Mucosa of rectum (tissue), 2 donors: Measurements from ENCODE around the gene SLC44A1.

Experiments
- H3K27ac ChIP-seq, 2 donors: one replicate each; pipeline ENCODE4 v1.7.0; 2013; ENCODE audit warnings: inconsistent platforms in 2 of 2, low read depth in 2 of 2, low read length in 2 of 2
- H3K27me3 ChIP-seq, 2 donors: one replicate each; pipeline ENCODE4 v1.7.0; 2013; ENCODE audit warnings: low read length in 2 of 2; ENCODE audit not compliant: control insufficient read depth in 2 of 2, insufficient read depth in 2 of 2
- H3K36me3 ChIP-seq, 2 donors: one replicate each; pipeline ENCODE4 v1.7.0; 2013; ENCODE audit warnings: low read length in 2 of 2; ENCODE audit not compliant: control insufficient read depth in 2 of 2, insufficient read depth in 2 of 2
- H3K4me1 ChIP-seq, 2 donors: one replicate each; pipeline ENCODE4 v1.7.0; 2013; ENCODE audit warnings: low read length in 2 of 2, mild to moderate bottlenecking in 1 of 2; ENCODE audit not compliant: control insufficient read depth in 2 of 2, insufficient read depth in 2 of 2
- H3K4me3 ChIP-seq, 2 donors: one replicate each; pipeline ENCODE4 v1.7.0; 2013; ENCODE audit warnings: low read length in 2 of 2
- H3K9ac ChIP-seq, 2 donors: one replicate each; pipeline ENCODE4 v1.7.0; 2013; ENCODE audit warnings: low read length in 2 of 2, low read depth in 1 of 2, mild to moderate bottlenecking in 1 of 2
- H3K9me3 ChIP-seq, 2 donors: one replicate each; pipeline ENCODE4 v1.7.0; 2013; ENCODE audit warnings: low read length in 2 of 2; ENCODE audit not compliant: control insufficient read depth in 2 of 2
- donor health status: healthy.
- donor health status: Normal muscosa, but diverticular disease.

SLC44A1 gene

DNA sequence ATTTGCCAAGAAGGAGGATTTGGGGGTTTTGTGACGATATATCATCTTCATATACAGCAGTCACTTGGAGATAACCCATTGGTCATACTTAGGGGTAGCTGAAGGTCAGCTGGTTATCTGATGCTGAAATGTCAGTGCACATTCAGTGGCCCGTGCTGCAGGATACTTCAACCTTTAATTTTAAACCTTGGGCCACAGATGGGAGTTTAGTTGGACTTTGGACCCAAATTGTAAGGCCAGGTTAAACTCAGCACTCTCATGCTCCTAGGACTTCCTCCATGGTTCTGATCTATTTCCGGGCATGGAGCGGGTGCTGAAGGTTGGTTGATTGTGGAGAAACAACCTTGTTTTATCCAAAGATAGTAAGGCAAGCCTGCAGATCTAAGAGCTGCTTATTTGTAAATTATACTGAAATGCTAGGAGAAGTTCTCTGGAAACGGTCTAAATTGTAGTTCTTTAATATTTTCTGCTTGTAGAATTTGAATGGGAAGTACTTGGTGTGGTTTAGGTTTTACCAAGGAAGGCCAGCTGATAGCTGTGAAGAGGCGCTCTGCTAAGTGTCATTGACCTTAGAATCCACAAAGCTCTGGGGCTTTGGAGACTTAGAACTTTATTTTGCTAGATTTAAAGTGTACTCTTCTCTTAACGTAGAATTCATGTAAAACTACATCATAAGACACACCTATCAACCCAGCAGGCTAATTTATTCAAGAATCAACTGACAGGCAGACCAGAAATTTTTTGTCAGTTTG, 38.6 kb downstream of the SLC44A1 start:
- Histone ChIP-seq H3K4me1 (peaks cover 10 to 22% of the 10 kb centered on the region in 2 donors), H3K9ac (no peak overlapping the region), H3K27me3 (no peaks in the 10 kb centered on the region), H3K27ac (peak overlapping the region; percentile 57 to 62), H3K4me3 (no peak overlapping the region), H3K9me3 (no peaks in the 10 kb centered on the region), H3K36me3 (no peaks in the 10 kb centered on the region)

DNA sequence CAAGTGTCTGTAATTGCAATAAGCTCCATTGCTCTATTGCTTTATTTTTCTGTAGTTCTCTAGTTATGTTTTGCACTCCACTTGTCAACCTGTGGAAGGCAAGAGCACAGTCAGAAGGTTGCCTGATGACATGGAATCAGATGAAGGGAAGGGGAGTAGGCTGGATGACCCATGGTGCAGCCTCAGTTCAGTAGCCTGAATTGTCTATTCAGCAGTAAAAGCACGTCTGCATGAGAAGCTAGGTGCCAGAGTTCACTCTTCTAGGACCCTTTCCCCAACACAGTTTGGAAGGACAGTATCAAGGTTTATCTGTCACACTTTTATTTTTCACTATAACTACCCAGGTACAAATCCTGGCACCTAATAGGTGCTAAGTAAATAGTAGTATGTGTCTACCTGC, 39.3 kb downstream of the SLC44A1 start:
- Histone ChIP-seq H3K4me1 (peaks cover 10 to 22% of the 10 kb centered on the region in 2 donors), H3K36me3 (no peaks in the 10 kb centered on the region), H3K9me3 (no peaks in the 10 kb centered on the region), H3K27me3 (no peaks in the 10 kb centered on the region), H3K4me3 (no peak overlapping the region), H3K27ac (no peak overlapping the region), H3K9ac (no peak overlapping the region)

DNA sequence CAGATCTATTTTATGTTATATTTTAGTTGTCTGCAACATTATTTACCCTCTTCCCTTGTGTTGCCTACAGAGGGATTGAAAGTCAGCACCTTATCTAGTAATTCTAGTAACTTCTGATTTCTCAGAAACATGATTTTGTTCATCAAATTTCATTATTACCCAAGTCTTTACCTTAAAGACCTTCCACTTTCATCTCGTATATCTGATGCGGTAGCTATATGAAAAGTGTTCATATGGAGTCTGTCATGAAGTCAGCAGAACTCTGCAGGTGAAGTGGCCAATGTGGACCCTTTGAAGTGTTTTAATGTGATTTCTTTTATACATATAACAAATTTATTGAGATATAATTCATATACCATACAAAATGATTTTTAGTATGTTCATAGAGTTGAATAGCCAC, 40.0 kb downstream of the SLC44A1 start:
- Histone ChIP-seq H3K9me3 (no peaks in the 10 kb centered on the region), H3K4me3 (no peak overlapping the region), H3K9ac (no peak overlapping the region), H3K4me1 (peaks cover 10 to 22% of the 10 kb centered on the region in 2 donors), H3K27ac (no peak overlapping the region), H3K27me3 (no peaks in the 10 kb centered on the region), H3K36me3 (no peaks in the 10 kb centered on the region)

DNA sequence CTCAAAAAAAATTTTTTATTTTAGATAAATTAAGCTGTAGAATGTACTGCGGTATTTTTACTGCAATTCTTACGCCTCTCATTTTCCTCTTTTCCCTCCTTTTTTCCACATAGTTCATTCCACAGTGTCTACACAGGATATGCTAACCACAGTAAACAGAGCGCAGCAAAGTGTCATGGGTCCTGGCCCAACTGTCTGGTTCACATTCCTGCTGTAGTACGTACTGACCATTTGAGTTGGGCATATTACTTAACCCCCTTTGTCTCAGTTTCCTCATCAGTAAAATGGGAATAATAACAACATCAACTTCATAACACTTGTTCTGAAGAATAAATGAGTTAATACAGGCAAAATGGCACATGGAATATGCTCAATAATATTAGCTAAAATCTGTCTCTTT, 41.6 kb downstream of the SLC44A1 start:
- H3K27ac ChIP-seq, result no peak overlapping the region
- no peaks in the 10 kb centered on the region for H3K36me3 ChIP-seq
- peaks cover 10 to 22% of the 10 kb centered on the region in 2 donors for H3K4me1 ChIP-seq
- no peak overlapping the region for H3K4me3 ChIP-seq
- H3K27me3 ChIP-seq, result no peaks in the 10 kb centered on the region
- H3K9me3 ChIP-seq, result no peaks in the 10 kb centered on the region
- H3K9ac ChIP-seq, result no peak overlapping the region

DNA sequence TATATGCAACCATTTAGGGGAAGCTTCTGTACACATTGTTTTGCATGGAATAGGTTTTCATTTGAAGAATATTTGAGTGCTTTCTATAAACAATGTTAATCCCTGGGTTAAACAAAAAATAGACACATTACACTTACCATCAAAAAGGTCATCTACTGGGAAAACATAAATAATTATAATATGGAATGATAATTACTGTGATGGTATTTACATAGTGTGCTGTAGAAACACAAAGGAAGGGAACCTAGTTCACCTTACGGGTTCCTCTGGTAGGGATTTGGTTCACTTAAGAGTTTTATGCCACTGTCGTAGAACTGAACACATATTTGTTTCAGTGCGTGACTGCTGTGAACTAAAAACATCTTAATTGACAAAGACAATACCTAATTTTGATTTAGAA, 44.9 kb downstream of the SLC44A1 start:
- Histone ChIP-seq H3K4me3 (no peak overlapping the region), H3K9ac (no peak overlapping the region), H3K27ac (no peak overlapping the region), H3K9me3 (no peaks in the 10 kb centered on the region), H3K27me3 (no peaks in the 10 kb centered on the region), H3K4me1 (peaks cover 0 to 15% of the 10 kb centered on the region in 2 donors), H3K36me3 (no peaks in the 10 kb centered on the region)

DNA sequence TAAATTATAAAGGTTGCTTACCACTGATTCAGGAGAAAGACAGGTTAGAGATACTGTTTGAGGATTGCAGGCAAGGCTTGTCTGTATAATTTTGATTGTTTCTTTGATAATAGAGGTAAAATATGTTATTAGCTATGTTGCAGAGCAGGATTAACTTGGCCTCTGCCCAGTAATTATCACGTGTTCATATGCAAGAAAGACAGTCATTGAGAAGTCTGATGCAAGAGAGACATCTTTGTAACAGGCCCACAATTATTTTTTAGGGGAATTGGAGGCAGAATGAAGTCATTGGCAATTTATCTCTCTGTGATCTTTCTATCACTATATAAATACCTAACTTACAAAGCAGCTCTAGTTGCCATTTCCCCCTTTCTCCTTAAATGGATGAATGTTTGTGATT, 46.0 kb downstream of the SLC44A1 start:
- Histone ChIP-seq H3K4me3 (no peak overlapping the region), H3K4me1 (peaks cover 0 to 15% of the 10 kb centered on the region in 2 donors), H3K9ac (no peak overlapping the region), H3K27me3 (no peaks in the 10 kb centered on the region), H3K9me3 (no peaks in the 10 kb centered on the region), H3K27ac (no peak overlapping the region), H3K36me3 (no peaks in the 10 kb centered on the region)

DNA sequence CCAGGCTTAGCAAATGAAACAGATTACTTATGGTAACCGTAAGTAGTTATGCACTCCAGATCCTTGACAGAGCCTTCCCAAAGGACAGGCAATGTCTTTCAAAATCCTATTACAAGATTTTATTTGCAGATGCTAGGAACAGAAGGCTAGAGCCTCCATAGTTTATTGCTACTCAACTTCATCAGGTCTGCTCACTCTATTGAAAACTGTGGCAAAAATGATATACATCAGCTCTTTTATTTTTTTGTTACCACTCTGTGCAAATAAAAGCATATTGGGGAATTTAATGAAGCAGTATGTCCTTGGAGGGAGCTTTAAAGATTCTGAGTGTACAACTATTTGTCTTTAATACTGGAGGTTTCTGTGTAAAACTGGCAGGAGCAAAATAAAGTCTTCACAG, 46.5 kb downstream of the SLC44A1 start:
- H3K9ac ChIP-seq, result no peak overlapping the region
- peaks cover 0 to 14% of the 10 kb centered on the region in 2 donors for H3K4me1 ChIP-seq
- no peaks in the 10 kb centered on the region for H3K36me3 ChIP-seq
- H3K9me3 ChIP-seq, result no peaks in the 10 kb centered on the region
- no peak overlapping the region for H3K27ac ChIP-seq
- no peaks in the 10 kb centered on the region for H3K27me3 ChIP-seq
- no peak overlapping the region for H3K4me3 ChIP-seq

DNA sequence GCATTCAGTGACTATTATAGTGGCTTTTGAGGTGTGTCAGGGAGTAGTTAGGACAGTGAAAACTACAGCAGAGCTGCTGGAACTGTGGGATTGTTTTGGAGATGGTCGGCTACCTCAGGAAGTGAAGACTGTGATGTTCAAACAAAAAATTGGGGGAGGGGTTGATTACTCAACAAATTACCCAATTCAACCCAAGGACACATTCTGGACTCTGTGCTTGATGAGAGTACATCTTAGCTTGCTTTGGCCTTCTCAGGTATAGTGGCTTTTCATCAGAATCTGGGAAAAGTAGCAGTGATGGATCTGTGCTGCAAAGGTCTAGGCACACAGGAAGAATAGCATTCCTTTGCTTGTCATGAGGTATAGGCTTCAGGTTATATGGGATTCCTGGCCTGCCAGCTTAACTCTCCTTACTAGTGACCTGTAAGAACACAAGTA, 47.0 kb downstream of the SLC44A1 start:
- Histone ChIP-seq H3K9me3 (no peaks in the 10 kb centered on the region), H3K9ac (no peak overlapping the region), H3K4me3 (no peak overlapping the region), H3K27me3 (no peaks in the 10 kb centered on the region), H3K4me1 (peaks cover 0 to 11% of the 10 kb centered on the region in 2 donors), H3K27ac (no peak overlapping the region), H3K36me3 (no peaks in the 10 kb centered on the region)

DNA sequence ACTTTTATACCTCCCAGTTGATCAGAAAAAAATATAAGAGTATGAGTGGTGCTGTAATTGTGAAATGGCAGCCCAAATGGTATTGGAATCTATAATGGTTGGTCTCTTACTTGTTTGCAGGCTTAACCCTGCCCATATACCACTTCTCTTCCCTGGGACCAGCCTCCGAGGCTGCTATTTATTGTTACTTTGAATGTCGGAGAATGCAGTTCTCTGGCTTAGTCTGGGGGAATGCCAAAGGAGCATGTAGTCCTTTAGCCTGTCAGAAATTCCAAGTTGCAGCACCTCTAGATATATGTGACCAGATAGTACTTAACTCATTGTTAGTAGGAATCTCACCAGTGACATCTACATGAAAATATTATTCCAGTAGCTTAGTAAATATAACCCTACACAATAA, 47.5 kb downstream of the SLC44A1 start:
- H3K4me1 ChIP-seq, result peaks cover 0 to 6% of the 10 kb centered on the region in 2 donors
- H3K27ac ChIP-seq, result no peak overlapping the region
- no peaks in the 10 kb centered on the region for H3K9me3 ChIP-seq
- H3K4me3 ChIP-seq, result no peak overlapping the region
- H3K36me3 ChIP-seq, result no peaks in the 10 kb centered on the region
- no peak overlapping the region for H3K9ac ChIP-seq
- H3K27me3 ChIP-seq, result no peaks in the 10 kb centered on the region

DNA sequence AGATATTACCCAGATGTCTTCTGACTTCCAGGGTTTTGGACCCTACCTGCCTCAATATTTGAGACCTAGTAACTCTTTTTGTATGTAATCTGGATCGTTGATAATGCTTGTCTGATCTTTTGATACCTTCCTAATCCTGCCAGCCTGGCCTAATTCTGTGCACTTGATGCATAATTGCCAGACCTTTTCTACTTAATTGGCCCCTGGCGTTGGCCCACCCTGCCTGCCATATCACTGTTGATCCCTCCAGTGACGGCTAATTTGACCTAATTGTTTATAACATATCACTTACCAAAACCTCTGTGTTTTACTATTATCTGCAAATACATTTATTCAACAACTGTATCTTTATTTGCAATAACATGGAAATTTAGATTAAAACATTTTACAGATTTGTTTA, 49.0 kb downstream of the SLC44A1 start:
- Histone ChIP-seq H3K27ac (no peak overlapping the region), H3K4me1 (no peaks in the 10 kb centered on the region), H3K9ac (no peak overlapping the region), H3K9me3 (no peaks in the 10 kb centered on the region), H3K27me3 (no peaks in the 10 kb centered on the region), H3K36me3 (no peaks in the 10 kb centered on the region), H3K4me3 (no peak overlapping the region)
